ENCODE results near the gene CARD19. TPM values are rescaled to one million over a fixed set of nuclear protein-coding genes. Genes with fewer than 3 reads are reported as not detected.

CARD19 gene
- total RNA-seq, 4 donors from 2014 or later, result 37.0 to 61.8 (median 49.1) TPM

DNA sequence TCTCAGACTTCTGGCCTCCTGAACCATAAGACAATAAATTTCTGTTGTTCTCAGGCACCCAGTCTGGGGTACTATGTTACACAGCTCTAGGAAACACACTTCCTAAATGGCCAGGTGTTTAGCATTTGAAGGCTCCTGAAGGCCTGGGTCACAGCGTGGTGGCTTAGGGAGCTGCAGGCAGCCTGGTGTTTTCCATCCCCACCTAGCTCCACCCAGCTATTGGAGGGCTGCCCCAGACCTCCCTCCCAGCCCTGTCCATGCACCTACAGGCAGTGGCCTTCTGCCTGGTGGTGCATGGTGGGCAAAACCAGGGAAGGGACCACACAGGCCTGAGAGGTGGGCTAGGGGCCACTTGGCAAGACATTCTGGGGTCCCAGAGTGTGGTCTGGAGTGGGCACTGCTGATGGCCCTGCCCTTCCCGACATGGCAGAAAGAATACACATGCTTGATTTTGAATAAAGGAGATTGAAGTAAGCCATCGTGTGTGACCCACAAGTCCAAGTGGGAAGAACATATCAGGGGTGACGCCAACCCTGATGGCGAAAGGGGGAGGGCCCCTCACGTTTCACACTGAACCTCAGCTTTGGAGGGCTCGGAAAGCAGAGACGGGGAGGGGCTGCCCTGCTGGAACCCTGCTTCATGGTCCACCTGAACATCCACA, 38.8 kb upstream of the CARD19 start:
- 85 to 88% methylated on average over 8 of the region's 8 CpGs for WGBS, 2 donors
- Histone ChIP-seq H3K27me3 (no peaks in the 10 kb centered on the region), H3K4me3 (replicated peaks in 1 of 3) (no peak overlapping the region), H3K4me1 (peaks cover 35 to 51% of the 10 kb centered on the region in 2 donors), H3K36me3 (no peaks in the 10 kb centered on the region), H3K9me3 (no peaks in the 10 kb centered on the region), H3K27ac (peak overlapping the region in 1 of 3 donors; percentile 77)
- TF ChIP-seq POLR2A (IDR thresholded peaks at IDR 0.05), result no peak
- intact Hi-C loops (cut with DNase I), result no loop called here
- no peak for DNase-seq

DNA sequence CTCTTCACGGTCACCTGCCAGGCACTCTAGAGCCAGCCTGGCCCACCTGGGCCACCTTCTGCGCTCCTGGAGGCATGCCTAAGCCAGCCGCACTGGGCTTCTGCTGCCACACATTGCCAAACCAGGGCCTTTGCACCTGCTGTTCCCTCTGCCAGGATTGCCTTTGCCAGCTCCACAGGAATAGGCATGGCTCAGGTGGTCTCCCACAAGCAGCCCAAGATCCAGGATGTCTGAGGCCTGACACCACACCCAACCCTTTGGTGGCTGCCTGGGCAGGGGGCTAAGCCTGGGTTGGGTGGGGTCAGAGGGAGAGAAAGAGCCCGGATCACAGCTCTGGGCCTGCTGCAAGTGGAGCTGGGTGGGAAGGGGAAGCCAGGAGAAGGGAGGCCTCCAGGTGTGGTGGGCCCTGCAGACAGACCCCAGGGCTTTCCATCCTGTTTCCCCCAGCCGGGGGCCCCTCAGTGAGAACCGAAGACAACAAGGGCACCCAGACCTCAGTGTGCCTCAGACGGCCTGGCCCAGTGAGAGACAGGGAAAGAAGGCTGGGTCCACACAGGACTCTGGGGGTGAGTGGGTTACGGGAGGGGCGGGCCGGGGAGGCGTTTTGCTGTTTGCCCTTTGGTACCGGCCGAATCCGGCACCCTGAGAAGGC, 38.2 kb upstream of the CARD19 start:
- peaks cover 34 to 50% of the 10 kb centered on the region in 2 donors for H3K4me1 ChIP-seq
- H3K4me3 ChIP-seq (replicated peaks in 1 of 3), result peak overlapping the region in 1 of 3 donors; percentile 52
- no peak for TF ChIP-seq POLR2A (IDR thresholded peaks at IDR 0.05)
- TF ChIP-seq, protein P1, sequence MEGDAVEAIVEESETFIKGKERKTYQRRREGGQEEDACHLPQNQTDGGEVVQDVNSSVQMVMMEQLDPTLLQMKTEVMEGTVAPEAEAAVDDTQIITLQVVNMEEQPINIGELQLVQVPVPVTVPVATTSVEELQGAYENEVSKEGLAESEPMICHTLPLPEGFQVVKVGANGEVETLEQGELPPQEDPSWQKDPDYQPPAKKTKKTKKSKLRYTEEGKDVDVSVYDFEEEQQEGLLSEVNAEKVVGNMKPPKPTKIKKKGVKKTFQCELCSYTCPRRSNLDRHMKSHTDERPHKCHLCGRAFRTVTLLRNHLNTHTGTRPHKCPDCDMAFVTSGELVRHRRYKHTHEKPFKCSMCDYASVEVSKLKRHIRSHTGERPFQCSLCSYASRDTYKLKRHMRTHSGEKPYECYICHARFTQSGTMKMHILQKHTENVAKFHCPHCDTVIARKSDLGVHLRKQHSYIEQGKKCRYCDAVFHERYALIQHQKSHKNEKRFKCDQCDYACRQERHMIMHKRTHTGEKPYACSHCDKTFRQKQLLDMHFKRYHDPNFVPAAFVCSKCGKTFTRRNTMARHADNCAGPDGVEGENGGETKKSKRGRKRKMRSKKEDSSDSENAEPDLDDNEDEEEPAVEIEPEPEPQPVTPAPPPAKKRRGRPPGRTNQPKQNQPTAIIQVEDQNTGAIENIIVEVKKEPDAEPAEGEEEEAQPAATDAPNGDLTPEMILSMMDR (IDR thresholded peaks at IDR 0.05), result no peak
- 45 to 47% methylated on average over 14 of the region's 14 CpGs for WGBS, 2 donors
- H3K36me3 ChIP-seq, result no peaks in the 10 kb centered on the region
- peak overlapping the region; percentile 74 to 79 (median 77) for H3K27ac ChIP-seq
- H3K27me3 ChIP-seq, result no peaks in the 10 kb centered on the region
- no peak for DNase-seq
- intact Hi-C loops (cut with DNase I), result no loop called here
- H3K9me3 ChIP-seq, result no peaks in the 10 kb centered on the region

DNA sequence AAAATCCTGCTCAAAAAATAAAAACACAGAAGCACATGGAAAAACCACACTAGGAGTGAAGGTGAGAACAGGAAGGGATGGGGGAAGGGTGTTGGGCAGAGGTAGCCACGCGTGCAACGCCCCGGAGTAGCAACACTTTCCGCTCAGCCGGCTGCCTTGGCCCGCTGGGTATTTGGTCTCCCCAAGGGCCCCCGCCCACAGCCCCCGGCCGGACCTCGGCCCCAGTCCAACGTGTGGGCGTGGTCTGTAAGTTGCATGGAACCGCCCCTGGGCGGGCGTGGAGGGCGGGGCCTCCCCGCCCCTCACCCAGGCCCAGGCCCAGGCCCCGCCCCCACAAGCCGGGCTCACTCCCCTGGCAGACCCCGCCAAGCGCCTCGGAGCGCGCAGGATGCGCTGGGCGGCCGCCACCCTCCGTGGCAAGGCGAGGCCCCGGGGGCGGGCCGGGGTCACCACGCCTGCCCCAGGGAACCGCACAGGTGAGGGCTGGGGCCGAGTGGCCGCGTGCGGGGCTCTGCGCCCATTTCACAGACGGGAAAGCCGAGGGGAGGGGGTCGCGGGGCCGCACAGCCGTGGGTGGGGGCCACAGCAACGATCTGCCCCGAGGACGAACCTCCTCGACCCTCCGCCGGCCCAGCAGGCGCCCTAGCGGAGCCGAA, 37.5 kb upstream of the CARD19 start, which contains the start of gene SUSD3:
TSS of gene SUSD3 (plus strand) at position 347 of the 656 bp plus-strand sequence. CDS start at position 389, 42 bp downstream.
- H3K4me3 ChIP-seq (replicated peaks in 1 of 3), result peak within 1 kb of the TSS; percentile 3 to 52 (median 12)
- no peaks in the 10 kb centered on the region for H3K36me3 ChIP-seq
- intact Hi-C loops (cut with DNase I), result no loop called here
- no peaks in the 10 kb centered on the region for H3K9me3 ChIP-seq
- WGBS, 2 donors, result 1 to 2% methylated on average over 7 to 11 of the region's 55 CpGs
- H3K4me1 ChIP-seq, result peaks cover 28 to 43% of the 10 kb centered on the region in 2 donors
- peak in 1 of 2 donors; percentile 23 for TF ChIP-seq POLR2A (IDR thresholded peaks at IDR 0.05)
- TF ChIP-seq, protein P1 (IDR thresholded peaks at IDR 0.05), result no peak
- no peaks in the 10 kb centered on the region for H3K27me3 ChIP-seq
- peak; percentile 96 to 97 for DNase-seq
- peak within 1 kb of the TSS; percentile 74 to 79 (median 77) for H3K27ac ChIP-seq

DNA sequence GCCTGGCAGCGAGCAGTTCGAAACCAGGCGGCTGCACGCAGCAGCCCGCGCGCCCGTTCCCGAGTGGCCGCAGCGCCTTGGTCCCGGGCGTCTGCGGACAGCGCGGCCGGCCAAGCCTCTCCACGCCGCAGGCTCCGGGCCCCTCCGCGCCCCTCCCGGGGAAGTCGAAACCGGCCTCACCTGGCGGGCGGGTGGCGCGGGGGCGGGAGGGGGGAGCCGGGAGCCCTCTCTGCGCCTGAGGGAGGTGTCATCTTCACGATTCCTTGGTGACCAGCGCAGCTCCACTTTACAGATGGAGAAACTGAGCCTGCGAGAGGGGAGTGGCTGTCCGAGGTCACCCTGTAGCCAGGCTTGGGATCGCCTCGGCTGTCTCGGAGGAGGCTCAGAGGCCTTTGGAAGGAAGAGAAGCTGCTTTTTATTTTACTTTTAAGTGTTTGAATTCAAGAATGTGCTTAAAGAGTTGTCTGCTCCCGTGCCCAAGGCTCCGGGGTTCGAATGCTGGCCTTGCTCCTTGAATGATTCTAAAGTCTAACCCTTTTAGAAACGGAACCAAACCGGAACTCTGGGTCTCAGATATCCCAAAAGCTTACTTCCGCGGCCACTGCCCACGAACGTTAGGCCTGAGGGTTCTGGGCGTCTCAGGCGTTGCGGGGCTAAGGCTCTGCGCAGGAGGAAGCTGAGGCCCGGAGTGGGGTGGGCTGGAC, 36.9 kb upstream of the CARD19 start:
- peak; percentile 20 to 28 for DNase-seq
- Histone ChIP-seq H3K4me1 (peaks cover 21 to 37% of the 10 kb centered on the region in 2 donors), H3K36me3 (no peaks in the 10 kb centered on the region), H3K4me3 (replicated peaks in 1 of 3) (peak overlapping the region; percentile 3 to 52 (median 12)), H3K27ac (peak overlapping the region; percentile 74 to 79 (median 77)), H3K9me3 (no peaks in the 10 kb centered on the region), H3K27me3 (no peaks in the 10 kb centered on the region)
- WGBS, 2 donors, result 38 to 62% methylated on average over 21 to 27 of the region's 53 CpGs
- intact Hi-C loops (cut with DNase I), result no loop called here
- TF ChIP-seq POLR2A (IDR thresholded peaks at IDR 0.05), result no peak
- TF ChIP-seq, protein P1 (IDR thresholded peaks at IDR 0.05), result no peak
